MM.1S (cell line): Measurements from ENCODE around the gene TTC34.

Source experiments
- CTCF ChIP-seq: fragments of 300-600 bp; sonication (generic); IDR thresholded peaks from 2 replicates; pipeline ENCODE4 v1.5.1; 2016; ENCODE audit warnings: antibody characterized with exemption, low read length, mixed read lengths
- EZH2 ChIP-seq: fragments of 300-600 bp; sonication (generic); optimal IDR thresholded peaks from 2 replicates; pipeline ENCODE3; 2017; ENCODE audit warnings: low read depth, mild to moderate bottlenecking, antibody characterized with exemption, low read length, mixed read lengths

- TF ChIP-seq EZH2 (no peak), CTCF (no peak)
Observed at GRCh38 chr1:2806591-2806990, 5.1 kb upstream of the TTC34 start.
